Neural cell (in vitro differentiated cells): Measurements from ENCODE around the gene NAT8. TPM values are rescaled to one million over a fixed set of nuclear protein-coding genes. Genes with fewer than 3 reads are reported as not detected.

Experiments used
- H2AFZ ChIP-seq: fragments of 200-600, 300-800 bp; sonication (generic), shearing (Covaris generic); 2 replicates; pipeline ENCODE4 v1.6.0; 2014; ENCODE audit warnings: low read depth, mild to moderate bottlenecking, antibody characterized with exemption, low read length, moderate library complexity
- H3F3A ChIP-seq: fragments of 200-600 bp; shearing (Covaris generic); 2 replicates; pipeline ENCODE4 v1.6.1; 2016; ENCODE audit warnings: mild to moderate bottlenecking, moderate library complexity, mixed read lengths, antibody characterized with exemption, low read length; ENCODE audit not compliant: insufficient read depth, poor library complexity, severe bottlenecking
- H3K27ac ChIP-seq: fragments of 200-600, 300-800 bp; sonication (generic), shearing (Covaris generic); 2 replicates; pipeline ENCODE4 v1.5.1; 2014; ENCODE audit warnings: mild to moderate bottlenecking, low read length, moderate library complexity
- H3K27me3 ChIP-seq: fragments of 300-800, 200-600 bp; sonication (generic), shearing (Covaris generic); 2 replicates; pipeline ENCODE4 v1.6.0; 2014; ENCODE audit warnings: mild to moderate bottlenecking, low read depth, low read length, moderate library complexity; ENCODE audit not compliant: insufficient read depth
- H3K36me3 ChIP-seq: fragments of 300-800, 200-600 bp; sonication (generic), shearing (Covaris generic); 2 replicates; pipeline ENCODE4 v1.5.1; 2014; ENCODE audit warnings: mild to moderate bottlenecking, antibody characterized with exemption, low read length, moderate library complexity; ENCODE audit not compliant: insufficient read depth
- H3K4me2 ChIP-seq: fragments of 300-800, 200-600 bp; sonication (generic), shearing (Covaris generic); 2 replicates; pipeline ENCODE4 v1.6.0; 2014; ENCODE audit warnings: mild to moderate bottlenecking, low read length
- H3K4me3 ChIP-seq: fragments of 300-800, 200-600 bp; sonication (generic), shearing (Covaris generic); 2 replicates; pipeline ENCODE4 v1.5.1; 2014; ENCODE audit warnings: mild to moderate bottlenecking, low read length, moderate library complexity
- H3K79me2 ChIP-seq: fragments of 200-600 bp; shearing (Covaris generic); replicated peaks from 2 replicates; pipeline ENCODE4 v1.6.0; 2014; ENCODE audit warnings: mild to moderate bottlenecking, low read length, moderate library complexity; ENCODE audit not compliant: insufficient read depth
- H3K9ac ChIP-seq: fragments of 300-800, 200-600 bp; sonication (generic), shearing (Covaris generic); 2 replicates; pipeline ENCODE4 v1.6.1; 2016; ENCODE audit warnings: mild to moderate bottlenecking, low read length, mixed read lengths
- H3K9me2 ChIP-seq: fragments of 200-600 bp; shearing (Covaris generic); 2 replicates; pipeline ENCODE4 v1.6.1; 2016; ENCODE audit warnings: mild to moderate bottlenecking, low read length, mixed read lengths; ENCODE audit not compliant: insufficient read depth
- H3K9me3 ChIP-seq: fragments of 200-600, 300-800 bp; sonication (generic), shearing (Covaris generic); 2 replicates; pipeline ENCODE4 v1.6.1; 2016; ENCODE audit warnings: mild to moderate bottlenecking, mixed run types, low read length, moderate library complexity, mixed read lengths
- H4K20me1 ChIP-seq: fragments of 200-600 bp; shearing (Covaris generic); 2 replicates; pipeline ENCODE4 v1.6.1; 2016; ENCODE audit warnings: mild to moderate bottlenecking, mixed run types; ENCODE audit not compliant: insufficient read depth
- CTCF ChIP-seq: fragments of 450-650 bp; IDR thresholded peaks from 2 replicates; pipeline ENCODE4 v1.5.1; 2014; ENCODE audit warnings: antibody characterized with exemption, mild to moderate bottlenecking, moderate library complexity; ENCODE audit not compliant: poor library complexity, severe bottlenecking
- EP300 ChIP-seq: fragments of 450-650 bp; conservative IDR thresholded peaks from 2 replicates; pipeline ENCODE4 v1.6.1; 2014; ENCODE audit warnings: antibody characterized with exemption, mild to moderate bottlenecking, moderate library complexity; ENCODE audit not compliant: poor library complexity, severe bottlenecking
- EZH2 ChIP-seq: fragments of 200-600, 300-800 bp; shearing (Covaris generic), sonication (generic); IDR thresholded peaks from 2 replicates; pipeline ENCODE4 v1.6.1; 2014; ENCODE audit warnings: antibody characterized with exemption, low read length, borderline replicate concordance, mild to moderate bottlenecking; ENCODE audit not compliant: insufficient read depth, poor library complexity, severe bottlenecking
- MXI1 ChIP-seq: fragments of 450-650 bp; conservative IDR thresholded peaks from 2 replicates; pipeline ENCODE4 v1.6.1; 2014; ENCODE audit warnings: antibody characterized with exemption, mild to moderate bottlenecking; ENCODE audit not compliant: poor library complexity, severe bottlenecking
- POLR2AphosphoS5 ChIP-seq: IDR thresholded peaks from 2 replicates; pipeline ENCODE4 v1.6.1; 2012
- RAD21 ChIP-seq: fragments of 450-650 bp; conservative IDR thresholded peaks from 2 replicates; pipeline ENCODE4 v1.6.1; 2014; ENCODE audit warnings: antibody characterized with exemption, mild to moderate bottlenecking, moderate library complexity
- REST ChIP-seq: IDR thresholded peaks from 2 replicates; pipeline ENCODE4 v1.6.1; 2012; ENCODE audit warnings: borderline replicate concordance
- SMC3 ChIP-seq: fragments of 450-650 bp; conservative IDR thresholded peaks from 2 replicates; pipeline ENCODE4 v1.6.1; 2014; ENCODE audit warnings: antibody characterized with exemption, mild to moderate bottlenecking, moderate library complexity; ENCODE audit not compliant: poor library complexity
- TAF1 ChIP-seq: IDR thresholded peaks from 2 replicates; pipeline ENCODE4 v1.6.1; 2012; ENCODE audit warnings: low read depth
- polyA plus RNA-seq: library from polyadenylated mRNA; depleted of rRNA; stranded (reverse); fragments of >200 nt; gene quantifications from 2 replicates; pipeline ENCODE4 v1.2.3, GENCODE V29; 2014

The NAT8 gene
- polyA plus RNA-seq, 1 donor from 2014 or later: not detected

GRCh38 chr2:73614105-73614504, 28.1 kb downstream of the NAT8 start:
- H3K27me3 ChIP-seq: no peaks in the 10 kb centered on the region
- no peak overlapping the region for H3K4me2 ChIP-seq
- H3K79me2 ChIP-seq: no peaks in the 10 kb centered on the region
- H4K20me1 ChIP-seq: no peaks in the 10 kb centered on the region
- no peaks in the 10 kb centered on the region for H3K9me3 ChIP-seq
- TF ChIP-seq TAF1: no peak
- no peak for TF ChIP-seq MXI1
- no peak for TF ChIP-seq REST
- TF ChIP-seq POLR2AphosphoS5: no peak
- no peak for TF ChIP-seq EP300
- no peak for TF ChIP-seq SMC3
- no peak for TF ChIP-seq RAD21
- no peak for TF ChIP-seq CTCF
- no peak for TF ChIP-seq EZH2
- no peaks in the 10 kb centered on the region for H3K9me2 ChIP-seq
- no peaks in the 10 kb centered on the region for H3F3A ChIP-seq
- peaks cover 14% of the 10 kb centered on the region for H3K36me3 ChIP-seq
- no peak overlapping the region for H3K4me3 ChIP-seq
- no peak overlapping the region for H3K27ac ChIP-seq
- H2AFZ ChIP-seq: no peak overlapping the region
- H3K9ac ChIP-seq: no peak overlapping the region

- H3K27ac ChIP-seq: no peak overlapping the region
- no peaks in the 10 kb centered on the region for H3K9me2 ChIP-seq
- H3K27me3 ChIP-seq: no peaks in the 10 kb centered on the region
- H3K9ac ChIP-seq: no peak overlapping the region
- no peak overlapping the region for H2AFZ ChIP-seq
- H4K20me1 ChIP-seq: no peaks in the 10 kb centered on the region
- no peak overlapping the region for H3K4me2 ChIP-seq
- no peaks in the 10 kb centered on the region for H3F3A ChIP-seq
- peaks cover 17% of the 10 kb centered on the region for H3K36me3 ChIP-seq
- no peaks in the 10 kb centered on the region for H3K79me2 ChIP-seq
- no peak for TF ChIP-seq RAD21
- TF ChIP-seq EP300: no peak
- TF ChIP-seq MXI1: no peak
- TF ChIP-seq CTCF: no peak
- no peak for TF ChIP-seq EZH2
- TF ChIP-seq SMC3: no peak
- no peak for TF ChIP-seq REST
- no peak for TF ChIP-seq TAF1
- TF ChIP-seq POLR2AphosphoS5: no peak
- no peak overlapping the region for H3K4me3 ChIP-seq
- H3K9me3 ChIP-seq: no peaks in the 10 kb centered on the region
These were observed 30.4 kb downstream of the NAT8 start for GRCh38 chr2:73611867-73612266.
